CD14-positive monocyte (primary cell): ENCODE results near the gene TMEM200B. TPM values are rescaled to one million over a fixed set of nuclear protein-coding genes. Genes with fewer than 3 reads are reported as not detected.
A peak's percentile ranks its signal among the peaks of the same experiment; 100 is the strongest.

ENCODE experiments used
- DNase-seq, 3 donors: peaks; one replicate each; pipeline ENCODE4 v3.0.0-alpha.2; 2011 to 2022
- H2AFZ ChIP-seq: 2 replicates; pipeline ENCODE4 v1.6.0; 2012; ENCODE audit warnings: mild to moderate bottlenecking, low read depth, low read length, inconsistent platforms; ENCODE audit not compliant: insufficient read depth, poor library complexity, severe bottlenecking
- H3K27ac ChIP-seq, 2 donors: 1 replicate in 1 of 2; 2 replicates in 1 of 2; pipeline ENCODE4 v1.5.1; 2012 to 2013; ENCODE audit warnings: low read length in 2 of 2, control low read depth in 1 of 2, inconsistent platforms in 1 of 2, low read depth in 1 of 2, mild to moderate bottlenecking in 1 of 2
- H3K27me3 ChIP-seq, 2 donors: one replicate each; pipeline versions ENCODE4 v1.6.0 to v1.6.1; 2011 to 2013; ENCODE audit warnings: low read length in 2 of 2; ENCODE audit not compliant: control insufficient read depth in 2 of 2, insufficient read depth in 2 of 2
- H3K36me3 ChIP-seq, 2 donors: replicated peaks in 1 of 2; 1 replicate in 1 of 2; 2 replicates in 1 of 2; pipeline versions ENCODE4 v1.5.1 to v1.6.1; 2012 to 2013; ENCODE audit warnings: low read length in 2 of 2, control low read depth in 1 of 2, inconsistent platforms in 1 of 2, mild to moderate bottlenecking in 1 of 2; ENCODE audit not compliant: insufficient read depth in 2 of 2, control insufficient read depth in 1 of 2
- H3K4me1 ChIP-seq, 2 donors: 1 replicate in 1 of 2; 2 replicates in 1 of 2; pipeline versions ENCODE4 v1.5.1 to v1.6.1; 2012 to 2013; ENCODE audit warnings: low read length in 2 of 2, control low read depth in 1 of 2, inconsistent platforms in 1 of 2, mild to moderate bottlenecking in 1 of 2, moderate library complexity in 1 of 2; ENCODE audit not compliant: insufficient read depth in 2 of 2, control insufficient read depth in 1 of 2
- H3K4me2 ChIP-seq: replicated peaks from 2 replicates; pipeline ENCODE3; 2012; ENCODE audit warnings: low read length, moderate library complexity, mild to moderate bottlenecking; ENCODE audit not compliant: poor library complexity, severe bottlenecking; ENCODE audit errors: extremely low read depth
- H3K4me3 ChIP-seq, 3 experiments: fragments of 200-600 bp in 1 of 3; sonication (generic) in 1 of 3; replicated peaks in 1 of 3; 1 replicate in 2 of 3; 2 replicates in 1 of 3; pipeline ENCODE4 v1.5.1; 2011 to 2013; ENCODE audit warnings: low read length in 3 of 3, mild to moderate bottlenecking in 3 of 3, control low read depth in 2 of 3, low read depth in 2 of 3, inconsistent platforms in 1 of 3, moderate library complexity in 1 of 3
- H3K79me2 ChIP-seq: 2 replicates; pipeline ENCODE4 v1.6.0; 2012; ENCODE audit warnings: mild to moderate bottlenecking, control low read depth, inconsistent platforms, low read length, moderate library complexity; ENCODE audit not compliant: insufficient read depth
- H3K9ac ChIP-seq: 2 replicates; pipeline ENCODE4 v1.6.0; 2017; ENCODE audit warnings: low read length, mild to moderate bottlenecking; ENCODE audit not compliant: insufficient read depth, poor library complexity, severe bottlenecking
- H3K9me3 ChIP-seq, 2 donors: replicated peaks in 1 of 2; 1 replicate in 1 of 2; 2 replicates in 1 of 2; pipeline versions ENCODE4 v1.5.1 to v1.6.1; 2012 to 2013; ENCODE audit warnings: low read length in 2 of 2, control low read depth in 1 of 2; ENCODE audit not compliant: control insufficient read depth in 1 of 2, insufficient read depth in 1 of 2
- H4K20me1 ChIP-seq: 2 replicates; pipeline ENCODE4 v1.6.0; 2012; ENCODE audit warnings: mild to moderate bottlenecking, low read length, control low read depth, moderate library complexity; ENCODE audit not compliant: insufficient read depth
- H3K27ac Mint-ChIP-seq, 7 donors: one replicate each; pipeline ENCODE4 v1.8.0; 2020; ENCODE audit warnings: mild to moderate bottlenecking in 7 of 7, mixed read lengths in 7 of 7, moderate library complexity in 6 of 7, inconsistent platforms in 2 of 7
- H3K27me3 Mint-ChIP-seq, 3 donors: one replicate each; pipeline ENCODE4 v1.8.0; 2021 to 2022; ENCODE audit warnings: low read depth in 3 of 3, mild to moderate bottlenecking in 3 of 3, mixed read lengths in 3 of 3, moderate library complexity in 3 of 3, inconsistent platforms in 1 of 3
- H3K36me3 Mint-ChIP-seq, 2 donors: one replicate each; pipeline ENCODE4 v1.8.0; 2020; ENCODE audit warnings: mixed read lengths in 2 of 2, inconsistent platforms in 1 of 2, mild to moderate bottlenecking in 1 of 2
- H3K4me1 Mint-ChIP-seq: one replicate; pipeline ENCODE4 v1.8.0; 2020; ENCODE audit warnings: mild to moderate bottlenecking, mixed read lengths
- H3K4me3 Mint-ChIP-seq, 2 donors: one replicate each; pipeline ENCODE4 v1.8.0; 2020; ENCODE audit warnings: mild to moderate bottlenecking in 2 of 2, mixed read lengths in 2 of 2, moderate library complexity in 1 of 2
- H3K9me3 Mint-ChIP-seq, 7 donors: one replicate each; pipeline ENCODE4 v1.8.0; 2020 to 2022; ENCODE audit warnings: mixed read lengths in 7 of 7, mild to moderate bottlenecking in 6 of 7, moderate library complexity in 6 of 7, inconsistent platforms in 2 of 7
- CTCF ChIP-seq: fragments of 200-600 bp; IDR thresholded peaks from one replicate; pipeline ENCODE4 v1.8.0; 2022; ENCODE audit warnings: antibody characterized with exemption, mild to moderate bottlenecking
- WGBS: methylation state at CpG from one replicate; pipeline ENCODE4 v1.1.5; 2013; ENCODE audit warnings: missing lambda C conversion rate; ENCODE audit not compliant: insufficient coverage; 5-methylcytosine and 5-hydroxymethylcytosine counted together
- intact Hi-C, 2 donors: fragments of 100-400 bp; cut with micrococcal nuclease; formaldehyde crosslinking; loops; one replicate each; pipeline versions ENCODE4 v1.15.0 to v1.15.1; 2023
- polyA plus RNA-seq, 3 donors: library from polyadenylated mRNA; depleted of rRNA in 1 of 3; unstranded in 2 of 3; stranded (reverse) in 1 of 3; fragments of 300-500 nt in 2 of 3; fragments of >200 nt in 1 of 3; fragmentation: Illumina TruSeq in 2 of 3; gene quantifications; 1 replicate in 2 of 3; 2 replicates in 1 of 3; pipeline ENCODE4 v1.2.3, GENCODE V29; 2012 to 2021

The TMEM200B gene
- polyA plus RNA-seq, 3 donors = not detected

- H3K79me2 ChIP-seq = no peaks in the 10 kb centered on the region
- peaks cover 0 to 15% (median 4%) of the 10 kb centered on the region in 7 donors for H3K9me3 Mint-ChIP-seq
- DNase-seq = peak; percentile 21 to 49 (median 30)
- TF ChIP-seq CTCF = peak; percentile 71
- no peak overlapping the region for H2AFZ ChIP-seq
- no peak overlapping the region for H3K4me3 ChIP-seq
- peaks cover 39 to 60% (median 48%) of the 10 kb centered on the region in 3 donors for H3K27me3 Mint-ChIP-seq
- no peak overlapping the region for H3K4me2 ChIP-seq
- 35% methylated on average over 42 of the region's 42 CpGs for WGBS
- no peak overlapping the region for H3K9ac ChIP-seq
- peaks cover 6% of the 10 kb centered on the region for H4K20me1 ChIP-seq
- peaks cover 0 to 12% of the 10 kb centered on the region in 2 donors for H3K9me3 ChIP-seq
- H3K27ac Mint-ChIP-seq = no peak overlapping the region
- H3K4me3 Mint-ChIP-seq = peak overlapping the region in 1 of 2 donors; percentile 78
- H3K4me1 ChIP-seq = peaks cover 20 to 35% of the 10 kb centered on the region in 2 donors
- H3K36me3 Mint-ChIP-seq = peaks cover 42 to 45% of the 10 kb centered on the region in 2 donors
- peaks cover 30 to 49% of the 10 kb centered on the region in 2 donors for H3K27me3 ChIP-seq
- peaks cover 19 to 32% of the 10 kb centered on the region in 2 donors for H3K36me3 ChIP-seq
- peaks cover 10% of the 10 kb centered on the region for H3K4me1 Mint-ChIP-seq
- H3K27ac ChIP-seq = no peak overlapping the region
- intact Hi-C loops = no loop called here
Observed at GRCh38 chr1:29120947-29121485, 2.7 kb downstream of the TMEM200B start.

- Histone ChIP-seq H3K27ac (no peak overlapping the region), H3K9ac (no peak overlapping the region), H3K4me1 (peaks cover 20 to 35% of the 10 kb centered on the region in 2 donors), H2AFZ (no peak overlapping the region), H3K36me3 (peaks cover 25 to 38% of the 10 kb centered on the region in 2 donors), H3K4me2 (no peak overlapping the region), H3K9me3 (peaks cover 0 to 12% of the 10 kb centered on the region in 2 donors), H3K79me2 (no peaks in the 10 kb centered on the region), H3K27me3 (peaks cover 24 to 42% of the 10 kb centered on the region in 2 donors), H3K4me3 (no peak overlapping the region), H4K20me1 (peaks cover 6% of the 10 kb centered on the region)
- intact Hi-C loops = no loop called here
- DNase-seq = no peak
- Mint-ChIP-seq H3K27me3 (peaks cover 32 to 53% (median 41%) of the 10 kb centered on the region in 3 donors), H3K36me3 (peaks cover 49 to 51% of the 10 kb centered on the region in 2 donors), H3K9me3 (peaks cover 0 to 13% (median 3%) of the 10 kb centered on the region in 7 donors), H3K4me1 (peaks cover 10% of the 10 kb centered on the region), H3K27ac (no peak overlapping the region), H3K4me3 (peak overlapping the region in 1 of 2 donors; percentile 78)
- TF ChIP-seq CTCF = no peak
- WGBS = 91% methylated on average over 4 of the region's 6 CpGs
Observed at GRCh38 chr1:29120367-29120766, 3.3 kb downstream of the TMEM200B start.
